ENCODE data around the gene NET1.
A peak's percentile ranks its signal among the peaks of the same experiment; 100 is the strongest.
"Not testable (repeated sequence)": the region's sequence is repeated elsewhere in the genome, so short reads cannot be mapped to it uniquely, and the experiment has no call there.

Gene NET1, protein sequence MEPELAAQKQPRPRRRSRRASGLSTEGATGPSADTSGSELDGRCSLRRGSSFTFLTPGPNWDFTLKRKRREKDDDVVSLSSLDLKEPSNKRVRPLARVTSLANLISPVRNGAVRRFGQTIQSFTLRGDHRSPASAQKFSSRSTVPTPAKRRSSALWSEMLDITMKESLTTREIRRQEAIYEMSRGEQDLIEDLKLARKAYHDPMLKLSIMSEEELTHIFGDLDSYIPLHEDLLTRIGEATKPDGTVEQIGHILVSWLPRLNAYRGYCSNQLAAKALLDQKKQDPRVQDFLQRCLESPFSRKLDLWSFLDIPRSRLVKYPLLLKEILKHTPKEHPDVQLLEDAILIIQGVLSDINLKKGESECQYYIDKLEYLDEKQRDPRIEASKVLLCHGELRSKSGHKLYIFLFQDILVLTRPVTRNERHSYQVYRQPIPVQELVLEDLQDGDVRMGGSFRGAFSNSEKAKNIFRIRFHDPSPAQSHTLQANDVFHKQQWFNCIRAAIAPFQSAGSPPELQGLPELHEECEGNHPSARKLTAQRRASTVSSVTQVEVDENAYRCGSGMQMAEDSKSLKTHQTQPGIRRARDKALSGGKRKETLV

DNA sequence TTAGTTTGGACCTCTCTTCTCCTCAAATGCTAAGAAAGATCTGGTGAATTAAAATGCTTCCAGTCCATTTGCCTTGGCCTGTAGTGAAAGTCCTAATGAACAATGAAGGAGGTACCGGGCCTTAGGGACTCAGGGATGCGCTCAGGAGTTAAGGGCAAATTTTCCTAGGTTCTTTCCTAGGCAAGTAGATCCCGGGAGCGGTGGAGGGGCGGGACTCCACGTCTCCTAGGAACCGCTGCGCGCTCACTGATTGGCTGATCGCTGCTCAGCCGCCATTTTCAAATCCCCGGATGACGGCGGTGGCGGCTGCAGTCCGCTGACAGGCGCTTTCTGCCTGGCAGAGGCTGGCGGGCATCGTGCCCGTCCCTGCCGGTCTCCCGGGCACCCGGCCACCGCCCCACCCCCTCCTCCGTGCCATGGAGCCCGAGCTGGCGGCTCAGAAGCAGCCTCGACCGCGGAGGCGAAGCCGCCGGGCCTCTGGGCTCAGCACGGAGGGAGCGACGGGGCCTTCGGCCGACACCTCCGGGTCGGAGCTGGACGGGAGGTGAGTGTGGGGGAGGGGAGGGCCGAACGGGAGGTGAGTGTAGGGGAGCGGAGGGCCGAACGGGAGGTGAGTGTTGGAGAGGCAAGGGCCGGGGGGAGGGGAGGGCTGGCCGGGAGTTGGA lies at the start of gene NET1:
Gene NET1, plus strand, starts transcription at position 281 of the 665 bp plus-strand sequence. Its CDS starts 136 bp downstream, at position 417.
- DNase-seq (ENCODE audit: low read depth): peak; percentile 45

DNA sequence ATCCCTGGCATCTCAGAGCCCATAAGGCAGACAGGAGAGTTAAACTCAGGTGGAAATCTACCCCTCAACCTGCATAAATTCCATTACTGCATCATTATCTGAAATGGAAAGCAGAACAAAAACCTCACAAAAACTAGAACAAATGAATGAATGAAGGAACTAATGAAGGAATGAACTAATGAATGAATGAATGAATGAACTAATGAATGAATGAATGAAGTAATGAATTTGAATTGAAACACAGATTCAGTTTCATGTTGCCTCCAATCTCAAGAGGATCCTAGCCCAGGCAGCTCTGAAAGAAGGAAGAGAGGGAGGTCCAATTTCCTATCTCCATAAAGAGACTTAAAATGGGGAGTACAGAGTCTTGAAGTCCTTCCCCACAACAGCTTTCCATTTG lies 49.5 kb upstream of the NET1 start:
- DNase-seq (ENCODE audit: low read depth): no peak
- no peak overlapping the region for H3K4me3 ChIP-seq (ENCODE audit: low read depth, low read length)

More for the DNA sequence above, at the start of gene NET1:
- peak within 1 kb of the TSS; percentile 90 for H3K4me3 ChIP-seq (ENCODE audit: low read depth, low read length)

DNA sequence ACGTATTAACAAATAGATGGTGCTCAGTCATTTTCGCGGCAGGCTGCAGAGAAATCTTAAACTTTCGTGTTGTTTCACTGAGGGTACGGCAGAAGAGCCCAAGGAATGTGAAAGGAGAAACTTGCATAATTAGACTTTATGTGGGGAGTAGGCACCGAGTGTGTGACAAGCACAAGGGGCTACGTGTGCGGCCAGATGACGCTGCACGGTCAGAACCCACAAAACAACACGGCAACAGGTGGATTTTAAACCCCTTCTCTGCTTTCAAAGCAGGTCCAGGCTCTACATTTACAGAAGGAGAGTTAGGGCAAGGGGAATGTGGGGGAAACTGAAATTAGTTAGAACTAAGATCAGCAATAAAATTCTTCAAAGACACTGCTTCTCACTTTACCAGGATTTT lies 48.0 kb upstream of the NET1 start:
- DNase-seq (ENCODE audit: low read depth): no peak
- no peak overlapping the region for H3K4me3 ChIP-seq (ENCODE audit: low read depth, low read length)

DNA sequence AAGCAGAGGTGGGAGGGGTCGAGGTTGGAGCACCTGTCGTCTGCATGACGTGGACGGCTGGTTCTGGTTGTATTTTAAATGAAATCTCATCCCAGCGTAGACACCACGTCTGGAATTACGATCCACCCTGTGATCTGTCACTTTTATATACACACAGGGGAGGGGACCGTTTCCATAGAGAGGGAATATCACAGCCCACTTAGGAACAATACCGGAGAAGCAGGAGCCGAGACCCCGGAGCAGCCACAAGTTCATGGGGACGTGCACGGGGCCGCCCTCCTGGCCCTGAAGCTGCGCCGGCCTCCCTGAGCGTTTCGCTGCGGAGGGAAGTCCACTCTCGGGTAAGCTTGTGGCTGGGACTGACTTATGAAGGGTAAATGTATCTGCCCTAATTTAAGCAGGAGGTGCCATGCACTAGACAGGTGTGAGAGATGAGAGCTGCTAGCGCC lies 47.4 kb upstream of the NET1 start, which contains the start of gene UCN3:
Gene UCN3, plus strand, starts transcription at position 77 of the 449 bp plus-strand sequence. CDS start 8,755 bp downstream, outside the sequence.
- DNase-seq (ENCODE audit: low read depth): no peak
- H3K4me3 ChIP-seq (ENCODE audit: low read depth, low read length): no peak within 1 kb of the TSS

DNA sequence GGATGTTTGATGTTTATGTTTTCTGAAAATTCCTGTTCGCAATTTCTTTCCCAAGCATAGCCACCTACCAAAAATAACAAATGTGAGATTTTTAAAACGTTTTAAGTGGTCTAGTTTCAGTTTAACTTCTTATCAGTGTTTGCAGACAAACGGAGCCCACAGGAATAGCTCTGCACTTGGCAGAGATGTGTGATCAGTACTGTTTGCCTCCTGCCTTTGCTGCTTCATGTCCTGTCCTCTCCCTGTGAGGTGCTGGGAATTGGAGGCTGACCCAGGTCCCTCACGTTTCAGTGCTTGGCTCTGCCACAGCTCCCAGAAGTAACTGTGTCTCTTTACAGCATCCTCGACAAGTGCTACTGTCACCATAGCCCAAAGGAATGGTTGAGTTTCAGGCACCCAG lies 46.4 kb upstream of the NET1 start:
- no peak overlapping the region for H3K4me3 ChIP-seq (ENCODE audit: low read depth, low read length)
- DNase-seq (ENCODE audit: low read depth): no peak

DNA sequence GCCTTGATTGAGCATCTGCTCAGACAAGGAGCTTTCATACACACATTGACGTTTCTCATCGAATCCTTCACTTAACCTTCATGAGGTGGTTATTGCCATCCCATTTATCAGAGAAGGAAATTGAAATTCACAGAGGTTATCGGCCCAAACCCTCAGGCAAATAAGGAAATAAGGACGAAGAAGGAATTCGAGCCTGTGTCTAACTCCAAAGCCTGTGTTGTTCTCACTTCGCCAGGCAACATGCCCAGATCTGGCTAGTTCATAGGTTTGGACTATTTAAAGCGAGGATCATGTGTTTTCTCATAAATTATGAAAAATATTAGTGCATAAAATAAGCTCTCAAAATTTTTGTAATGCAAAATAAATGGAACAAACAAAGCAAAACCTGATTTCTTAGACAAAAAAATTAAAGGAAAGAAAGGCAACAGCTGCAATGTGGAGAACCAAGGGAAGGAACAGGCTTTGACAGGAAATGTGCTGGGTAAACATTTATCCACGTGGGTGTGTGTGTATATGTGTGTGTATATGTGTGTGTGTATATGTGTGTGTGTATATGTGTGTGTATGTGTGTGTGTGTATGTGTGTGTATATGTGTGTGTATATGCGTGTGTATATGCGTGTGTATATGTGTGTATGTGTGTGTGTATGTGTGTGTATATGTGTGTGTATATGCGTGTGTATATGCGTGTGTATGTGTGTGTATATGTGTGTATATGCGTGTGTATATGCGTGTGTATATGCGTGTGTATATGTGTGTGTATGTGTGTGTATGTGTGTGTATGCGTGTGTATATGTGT lies 42.8 kb upstream of the NET1 start:
- H3K4me3 ChIP-seq (ENCODE audit: low read depth, low read length): no peak overlapping the region
- DNase-seq (ENCODE audit: low read depth): no peak

DNA sequence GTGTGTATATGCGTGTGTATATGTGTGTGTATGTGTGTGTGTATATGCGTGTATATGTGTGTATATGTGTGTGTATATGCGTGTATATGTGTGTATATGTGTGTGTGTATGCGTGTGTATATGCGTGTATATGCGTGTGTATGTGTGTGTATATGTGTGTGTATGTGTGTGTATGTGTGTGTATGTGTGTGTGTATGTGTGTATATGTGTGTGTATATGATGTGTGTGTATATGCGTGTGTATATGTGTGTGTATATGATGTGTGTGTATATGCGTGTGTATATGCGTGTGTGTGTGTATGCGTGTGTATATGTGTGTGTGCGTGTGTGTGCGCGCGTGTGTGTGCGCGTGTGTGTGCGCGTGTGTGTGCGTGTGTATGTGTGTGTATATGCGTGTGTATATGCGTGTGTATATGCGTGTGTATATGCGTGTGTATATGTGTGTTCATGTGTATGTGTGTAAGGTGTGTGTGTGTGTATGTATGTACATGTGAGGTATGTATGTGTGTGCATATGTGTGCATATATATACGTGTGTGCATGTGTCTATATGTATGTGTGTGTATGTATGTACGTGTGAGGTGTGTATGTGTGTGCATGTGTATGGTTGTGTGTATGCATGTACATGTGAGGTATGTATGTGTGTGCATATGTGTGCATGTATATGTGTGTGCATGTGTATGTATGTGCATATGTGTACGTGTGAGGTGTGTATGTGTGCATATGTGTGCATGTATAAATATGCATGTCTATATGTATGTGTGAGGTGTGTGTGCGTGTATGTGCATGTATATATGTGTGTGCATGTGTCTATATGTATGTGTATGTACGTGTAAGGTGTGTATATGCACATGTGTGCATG lies 41.6 kb upstream of the NET1 start:
- no peak overlapping the region for H3K4me3 ChIP-seq (ENCODE audit: low read depth, low read length)
- DNase-seq (ENCODE audit: low read depth): no peak

DNA sequence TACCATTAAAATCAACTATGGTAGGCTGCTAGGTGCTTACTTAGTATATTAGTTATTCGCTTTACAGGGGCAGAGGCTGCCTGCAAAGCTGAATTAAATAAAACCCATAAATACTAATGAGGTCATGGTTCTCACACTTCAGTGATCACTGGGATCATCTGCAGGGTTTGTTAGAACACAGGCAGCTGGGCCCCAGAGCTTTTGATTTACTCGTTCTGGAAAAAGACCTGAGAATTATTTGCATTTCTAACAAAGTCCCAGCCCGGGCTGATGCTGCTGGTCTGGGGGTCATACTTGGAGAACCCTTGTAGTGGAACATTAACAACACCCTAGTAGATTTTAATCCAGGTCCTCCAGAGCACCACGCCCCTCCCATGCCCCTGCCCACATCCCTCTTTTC lies 39.0 kb upstream of the NET1 start:
- DNase-seq (ENCODE audit: low read depth): no peak

DNA sequence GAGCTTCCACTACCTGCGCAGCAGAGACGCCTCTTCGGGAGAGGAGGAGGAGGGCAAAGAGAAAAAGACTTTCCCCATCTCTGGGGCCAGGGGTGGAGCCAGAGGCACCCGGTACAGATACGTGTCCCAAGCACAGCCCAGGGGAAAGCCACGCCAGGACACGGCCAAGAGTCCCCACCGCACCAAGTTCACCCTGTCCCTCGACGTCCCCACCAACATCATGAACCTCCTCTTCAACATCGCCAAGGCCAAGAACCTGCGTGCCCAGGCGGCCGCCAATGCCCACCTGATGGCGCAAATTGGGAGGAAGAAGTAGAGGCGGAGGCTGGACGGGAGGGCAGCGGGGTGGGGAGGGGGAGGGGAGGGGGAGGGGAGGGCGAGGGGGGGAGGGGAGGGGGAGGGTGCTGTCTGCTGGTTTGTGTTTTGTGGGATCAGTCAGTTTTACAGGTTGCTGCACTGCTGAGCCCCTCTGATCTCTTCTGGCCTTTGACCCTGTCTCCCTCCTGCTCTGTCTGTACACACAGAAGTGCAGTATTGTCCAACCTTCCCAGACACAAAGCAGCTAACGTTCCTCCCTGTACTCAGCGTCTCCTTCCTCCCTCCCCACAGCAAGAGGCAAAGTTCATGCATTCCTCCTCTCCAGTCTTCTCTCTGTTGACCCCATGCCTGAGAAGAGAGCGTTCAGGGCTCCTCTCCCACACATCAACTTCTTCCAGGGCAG lies 38.3 kb upstream of the NET1 start:
- DNase-seq (ENCODE audit: low read depth): no peak
- no peak overlapping the region for H3K4me3 ChIP-seq (ENCODE audit: low read depth, low read length)

More for the DNA sequence above, 39.0 kb upstream of the NET1 start:
- no peak overlapping the region for H3K4me3 ChIP-seq (ENCODE audit: low read depth, low read length)

DNA sequence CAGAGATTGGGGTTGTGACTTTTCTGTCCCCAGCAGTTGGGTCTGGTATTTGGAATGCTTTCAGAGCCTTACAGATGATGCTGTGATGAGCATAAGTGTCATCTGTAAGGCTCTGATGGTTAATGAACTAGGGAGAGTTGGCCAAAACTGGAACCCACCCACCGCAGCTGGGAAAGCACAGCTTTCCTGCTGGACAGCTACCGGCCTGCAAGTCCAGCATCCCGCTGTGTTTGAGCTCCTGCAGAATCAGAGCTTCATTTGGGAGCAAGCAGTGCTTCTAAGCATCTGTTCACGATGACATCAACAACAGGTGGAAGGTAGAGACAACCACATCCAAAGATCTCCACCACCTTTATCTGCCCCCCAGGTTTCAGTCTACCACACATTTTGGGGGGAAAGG lies 35.9 kb upstream of the NET1 start:
- DNase-seq (ENCODE audit: low read depth): no peak

DNA sequence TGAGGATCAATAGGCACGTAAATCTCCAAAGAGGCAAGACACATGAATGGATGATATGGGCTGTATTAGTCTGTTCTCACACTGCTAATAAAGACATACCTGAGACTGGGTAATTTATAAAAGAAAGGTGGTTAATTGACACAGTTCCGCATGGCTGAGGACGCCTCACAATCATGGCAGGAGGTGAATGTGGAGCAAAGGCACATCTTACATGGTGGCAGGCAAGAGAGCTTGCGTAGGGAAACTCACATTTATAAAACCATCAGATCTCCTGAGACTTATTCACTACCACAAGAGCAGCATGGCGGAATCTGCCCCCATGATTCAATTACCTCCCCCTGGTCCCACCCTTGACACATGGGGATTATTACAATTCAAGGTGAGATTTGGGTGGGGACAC lies 33.2 kb upstream of the NET1 start:
- DNase-seq (ENCODE audit: low read depth); H3K4me3 ChIP-seq (ENCODE audit: low read depth, low read length): not testable (repeated sequence)

More for the DNA sequence above, 35.9 kb upstream of the NET1 start:
- no peak overlapping the region for H3K4me3 ChIP-seq (ENCODE audit: low read depth, low read length)

DNA sequence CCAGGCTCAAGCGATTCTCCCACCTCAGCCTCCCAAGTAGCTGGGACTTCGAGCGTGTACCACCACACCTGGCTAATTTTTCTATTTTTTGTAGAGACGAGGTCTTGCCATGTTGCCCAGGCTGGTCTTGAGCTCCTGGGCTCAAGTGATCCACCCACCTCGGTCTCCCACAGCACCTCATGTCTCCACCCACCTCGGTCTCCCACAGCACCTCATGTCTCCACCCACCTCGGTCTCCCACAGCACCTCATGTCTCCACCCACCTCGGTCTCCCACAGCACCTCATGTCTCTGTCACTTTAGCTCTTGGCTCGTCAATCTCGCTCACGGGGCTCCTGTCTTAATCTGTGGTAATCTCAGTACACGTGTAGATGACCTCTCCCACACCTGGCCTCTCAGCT lies 32.0 kb upstream of the NET1 start:
- not testable (repeated sequence) for DNase-seq (ENCODE audit: low read depth); H3K4me3 ChIP-seq (ENCODE audit: low read depth, low read length)

DNA sequence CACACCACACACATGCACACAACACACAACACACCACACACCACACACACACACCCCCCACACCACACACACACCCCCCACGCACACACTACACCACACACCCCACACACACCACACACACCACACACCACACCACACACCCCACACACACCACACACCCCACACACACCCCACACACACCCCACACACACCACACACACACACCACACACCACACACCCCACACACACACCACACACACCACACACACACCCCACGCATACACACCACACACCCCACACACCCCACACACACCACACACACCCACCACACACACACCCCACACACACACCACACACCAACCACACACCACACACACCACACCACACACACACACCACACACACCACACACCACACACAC lies 31.2 kb upstream of the NET1 start:
- H3K4me3 ChIP-seq (ENCODE audit: low read depth, low read length): no peak overlapping the region
- no peak for DNase-seq (ENCODE audit: low read depth)

DNA sequence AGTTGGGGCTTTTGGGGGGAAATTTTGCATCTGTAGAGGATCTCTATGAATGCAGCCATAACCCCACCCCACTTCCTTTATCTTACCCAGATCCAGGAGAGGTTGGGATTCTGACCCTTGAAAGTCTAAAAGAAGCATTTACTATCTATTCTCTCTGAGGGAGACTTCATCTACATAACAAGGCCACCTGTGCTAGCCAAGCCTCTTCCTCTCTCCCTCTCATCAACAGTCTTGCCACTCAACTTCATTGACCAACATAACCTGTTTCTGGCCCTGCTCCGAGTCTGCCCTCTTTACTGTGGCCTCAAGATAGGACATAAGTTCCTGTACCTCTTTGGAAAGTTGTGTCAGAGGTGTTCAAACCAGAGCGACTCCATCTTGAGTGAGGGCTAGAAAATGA lies 27.1 kb upstream of the NET1 start:
- no peak overlapping the region for H3K4me3 ChIP-seq (ENCODE audit: low read depth, low read length)
- no peak for DNase-seq (ENCODE audit: low read depth)

DNA sequence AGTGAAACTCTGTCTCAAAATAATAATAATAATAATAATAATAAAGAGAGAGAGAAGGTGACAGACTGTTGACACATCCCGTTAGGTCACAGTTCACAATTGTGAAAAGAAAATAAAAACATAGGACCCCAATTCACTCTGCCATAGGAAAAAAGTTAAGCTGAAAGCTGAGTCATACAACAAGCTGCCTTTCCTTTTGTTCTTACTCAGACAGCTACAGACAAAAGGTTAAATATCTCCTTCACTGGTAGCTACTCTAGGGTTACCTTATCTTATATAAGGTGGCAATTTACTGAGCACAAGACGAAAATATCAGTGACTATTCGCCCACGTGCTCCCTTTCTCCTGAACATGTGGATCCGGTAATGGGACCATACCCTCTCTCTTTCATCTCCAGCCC lies 25.2 kb upstream of the NET1 start:
- no peak for DNase-seq (ENCODE audit: low read depth)
- no peak overlapping the region for H3K4me3 ChIP-seq (ENCODE audit: low read depth, low read length)

DNA sequence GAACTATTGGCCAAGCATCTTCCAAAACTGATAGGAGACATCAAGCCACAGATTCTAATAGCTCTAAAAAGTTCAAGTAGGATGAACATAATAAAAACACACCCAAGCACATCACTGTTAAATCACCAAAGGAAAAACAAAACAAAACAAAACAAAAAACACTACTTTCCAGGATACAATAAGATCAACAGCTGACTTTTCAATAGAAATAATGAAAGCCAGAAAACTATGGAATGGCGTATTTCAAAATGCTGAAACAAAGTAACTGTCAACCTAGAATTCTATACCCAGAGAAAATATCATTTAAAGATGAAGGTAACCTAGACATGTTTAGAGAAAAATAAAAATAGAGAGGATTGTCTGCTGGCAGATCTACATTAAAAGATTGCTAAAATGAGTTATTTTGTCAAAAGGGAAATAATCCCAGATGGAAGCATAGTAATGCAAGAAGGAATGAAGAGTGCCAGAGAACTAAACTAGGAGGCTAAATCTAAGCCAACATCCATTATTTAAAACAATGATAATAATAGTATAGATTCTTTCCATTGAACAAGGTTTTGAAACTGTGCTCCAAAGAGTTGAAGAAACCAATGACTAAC lies 21.7 kb upstream of the NET1 start:
- H3K4me3 ChIP-seq (ENCODE audit: low read depth, low read length): no peak overlapping the region
- no peak for DNase-seq (ENCODE audit: low read depth)

DNA sequence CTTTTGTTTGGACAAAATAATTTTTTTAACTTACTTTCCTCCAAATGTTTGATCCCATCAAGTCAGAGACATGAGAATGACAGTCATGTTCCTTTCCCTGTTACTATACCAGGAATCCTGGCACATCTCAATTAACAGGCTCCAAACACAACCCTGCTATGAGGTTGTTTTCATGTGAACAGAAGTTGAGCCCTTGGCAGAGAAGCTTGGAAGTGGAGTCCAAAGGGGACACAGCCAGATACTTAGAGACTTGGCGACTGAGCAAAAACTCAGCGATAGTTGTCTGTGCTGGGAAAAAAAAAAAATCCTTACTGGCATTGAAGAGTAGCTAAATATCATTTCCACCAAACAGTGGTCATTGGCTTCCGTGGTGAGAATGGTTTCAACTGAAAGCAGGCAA lies 20.6 kb upstream of the NET1 start:
- no peak for DNase-seq (ENCODE audit: low read depth)
- no peak overlapping the region for H3K4me3 ChIP-seq (ENCODE audit: low read depth, low read length)

DNA sequence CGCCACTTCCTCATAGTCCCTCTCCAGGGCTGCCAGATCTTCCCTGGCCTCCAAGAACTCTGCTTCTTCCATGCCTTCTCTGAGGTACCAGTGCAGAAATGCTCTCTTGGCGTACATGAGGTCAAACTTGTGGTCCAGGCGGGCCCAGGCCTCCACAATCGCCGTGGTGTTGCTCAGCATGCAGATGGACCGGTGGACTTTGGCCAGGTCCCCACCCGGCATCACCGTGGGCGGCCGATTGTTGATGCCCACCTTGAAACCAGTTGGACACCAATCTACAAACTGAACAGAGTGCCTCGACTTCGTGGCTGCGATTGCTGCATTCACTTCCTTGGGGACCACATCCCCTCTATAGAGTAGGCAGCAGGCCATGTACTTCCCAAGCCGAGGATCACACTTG lies 18.8 kb upstream of the NET1 start:
- no peak overlapping the region for H3K4me3 ChIP-seq (ENCODE audit: low read depth, low read length)
- no peak for DNase-seq (ENCODE audit: low read depth)
